ENCODE measurements around the gene LIN28A. TPM values are rescaled to one million over a fixed set of nuclear protein-coding genes. Genes with fewer than 3 reads are reported as not detected.

Gene LIN28A
- total RNA-seq, 3 donors from 2014 or later: 0.37 to 0.57 (median 0.46) TPM

DNA sequence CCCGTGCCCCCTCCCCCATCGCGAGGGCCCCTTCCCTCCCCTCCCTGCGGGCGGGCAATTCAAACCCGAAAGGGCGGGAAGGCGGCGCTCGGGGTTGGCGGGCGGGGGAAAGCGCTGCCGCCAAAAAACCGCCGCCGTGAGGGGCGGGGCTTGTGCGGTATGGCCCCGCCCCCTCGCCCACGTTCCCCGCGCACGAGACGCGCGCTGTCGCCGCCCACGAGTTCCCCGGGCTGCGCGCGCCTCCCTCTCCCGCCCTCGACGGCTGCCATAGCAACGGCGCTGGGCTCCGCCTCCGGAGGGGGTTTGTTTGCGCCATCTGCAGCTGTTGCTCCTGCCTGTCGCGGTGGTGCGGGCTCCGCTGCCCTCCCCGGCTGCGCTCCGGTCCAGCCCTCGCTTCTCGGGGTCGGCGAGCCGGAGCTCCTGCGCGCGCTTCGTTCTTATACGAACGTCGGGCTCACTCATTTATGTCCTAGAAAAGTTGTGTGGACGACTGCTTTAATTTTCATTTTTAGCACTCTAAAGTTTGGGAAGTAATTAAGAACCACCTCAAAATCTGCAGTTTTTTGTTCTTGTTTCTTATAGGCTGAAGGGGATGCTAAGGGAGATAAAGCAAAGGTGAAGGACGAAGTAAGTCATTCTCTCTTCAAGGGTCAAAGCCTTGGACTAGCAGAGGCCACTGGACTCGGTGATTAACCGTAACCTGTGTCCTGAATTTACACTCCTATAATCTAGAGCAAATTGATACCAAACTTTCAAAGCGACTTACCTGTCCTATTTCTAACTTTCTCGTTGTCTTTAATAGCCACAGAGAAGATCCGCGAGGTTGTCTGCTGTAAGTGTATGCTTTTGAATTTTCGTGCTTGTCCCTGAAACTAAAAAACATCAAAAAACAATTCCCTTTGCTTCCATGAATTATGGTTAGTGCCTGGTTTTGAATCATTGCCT, 62.6 kb downstream of the LIN28A start:
- peaks cover 38% of the 10 kb centered on the region for H3K36me3 Mint-ChIP-seq (ENCODE audit: insufficient read depth)
- no peaks in the 10 kb centered on the region for H3K9me3 Mint-ChIP-seq
- peaks cover 50% of the 10 kb centered on the region for H3K4me1 Mint-ChIP-seq (ENCODE audit: low read depth)
- no peaks in the 10 kb centered on the region for H3K27me3 Mint-ChIP-seq (ENCODE audit: low read depth)
- peak; percentile 64 to 76 for ATAC-seq
- peak overlapping the region; percentile 89 for H3K4me3 Mint-ChIP-seq
- DNase-seq: peak; percentile 96

- H3K27me3 Mint-ChIP-seq (ENCODE audit: low read depth): no peaks in the 10 kb centered on the region
- H3K36me3 Mint-ChIP-seq (ENCODE audit: insufficient read depth): peaks cover 39% of the 10 kb centered on the region
- H3K9me3 Mint-ChIP-seq: no peaks in the 10 kb centered on the region
- DNase-seq (no peak), ATAC-seq (no peak)
- H3K4me3 Mint-ChIP-seq: peak overlapping the region; percentile 89
- H3K4me1 Mint-ChIP-seq (ENCODE audit: low read depth): peaks cover 53% of the 10 kb centered on the region
Measured at GRCh38 chr1:26474818-26475217, 64.2 kb downstream of the LIN28A start.

DNA sequence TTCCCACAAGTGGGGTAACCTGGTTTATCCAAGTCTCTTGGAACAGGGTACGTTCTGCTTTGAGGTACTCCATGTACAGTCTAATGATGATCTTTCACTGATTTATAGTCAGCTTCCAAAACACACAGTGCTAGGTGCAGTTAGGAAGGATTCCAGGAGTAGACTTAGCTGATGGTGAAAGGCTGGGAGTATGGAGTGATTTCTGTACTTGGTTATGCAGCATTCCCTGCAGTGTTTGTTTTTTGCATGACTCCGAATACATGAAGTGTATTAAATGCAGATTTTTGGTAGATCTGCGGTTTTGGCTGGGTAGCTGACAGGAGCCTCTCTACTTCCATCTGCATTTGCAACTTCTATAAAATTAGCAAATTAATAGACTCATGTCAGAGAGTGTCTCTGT, 65.4 kb downstream of the LIN28A start:
- Mint-ChIP-seq H3K4me1 (ENCODE audit: low read depth) (peaks cover 45% of the 10 kb centered on the region), H3K36me3 (ENCODE audit: insufficient read depth) (peaks cover 39% of the 10 kb centered on the region), H3K9me3 (no peaks in the 10 kb centered on the region), H3K4me3 (no peak overlapping the region), H3K27me3 (ENCODE audit: low read depth) (no peaks in the 10 kb centered on the region)
- DNase-seq: no peak
- ATAC-seq: no peak

GRCh38 chr1:26476958-26477357, 66.3 kb downstream of the LIN28A start:
- Mint-ChIP-seq H3K4me1 (ENCODE audit: low read depth) (peaks cover 35% of the 10 kb centered on the region), H3K9me3 (no peaks in the 10 kb centered on the region), H3K36me3 (ENCODE audit: insufficient read depth) (peaks cover 39% of the 10 kb centered on the region), H3K27me3 (ENCODE audit: low read depth) (no peaks in the 10 kb centered on the region), H3K4me3 (no peak overlapping the region)
- ATAC-seq (no peak), DNase-seq (no peak)

- Mint-ChIP-seq H3K4me3 (no peak overlapping the region), H3K4me1 (ENCODE audit: low read depth) (peaks cover 35% of the 10 kb centered on the region), H3K27me3 (ENCODE audit: low read depth) (no peaks in the 10 kb centered on the region), H3K9me3 (no peaks in the 10 kb centered on the region), H3K36me3 (ENCODE audit: insufficient read depth) (peaks cover 39% of the 10 kb centered on the region)
- DNase-seq: no peak
- ATAC-seq: no peak
Measured at GRCh38 chr1:26477446-26478152, 67.0 kb downstream of the LIN28A start.

DNA sequence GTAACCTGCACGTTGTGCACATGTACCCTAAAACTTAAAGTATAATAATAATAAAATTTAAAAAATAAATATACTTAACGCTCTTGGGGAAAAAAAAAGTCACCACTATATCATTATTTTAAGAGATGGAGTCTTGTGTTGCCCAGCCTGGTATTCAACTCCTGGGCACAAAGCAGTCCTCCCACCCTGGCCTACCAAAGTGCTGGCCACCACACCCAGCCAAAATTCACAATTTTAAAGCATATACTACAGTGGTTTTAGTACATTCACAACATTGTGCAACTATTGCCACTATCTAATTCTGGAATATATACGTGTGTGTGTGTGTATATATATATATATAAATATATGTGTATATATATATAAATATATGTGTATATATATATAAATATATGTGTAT, 67.5 kb downstream of the LIN28A start:
- no peaks in the 10 kb centered on the region for H3K9me3 Mint-ChIP-seq
- DNase-seq (no peak), ATAC-seq (no peak)
- H3K27me3 Mint-ChIP-seq (ENCODE audit: low read depth): no peaks in the 10 kb centered on the region
- peaks cover 38% of the 10 kb centered on the region for H3K4me1 Mint-ChIP-seq (ENCODE audit: low read depth)
- no peak overlapping the region for H3K4me3 Mint-ChIP-seq
- H3K36me3 Mint-ChIP-seq (ENCODE audit: insufficient read depth): peaks cover 37% of the 10 kb centered on the region

GRCh38 chr1:26478988-26479387, 68.4 kb downstream of the LIN28A start:
- peaks cover 29% of the 10 kb centered on the region for H3K4me1 Mint-ChIP-seq (ENCODE audit: low read depth)
- no peak overlapping the region for H3K4me3 Mint-ChIP-seq
- no peaks in the 10 kb centered on the region for H3K27me3 Mint-ChIP-seq (ENCODE audit: low read depth)
- no peak for ATAC-seq
- no peaks in the 10 kb centered on the region for H3K9me3 Mint-ChIP-seq
- peaks cover 30% of the 10 kb centered on the region for H3K36me3 Mint-ChIP-seq (ENCODE audit: insufficient read depth)
- no peak for DNase-seq

Other genes starting within 250 kb of the LIN28A start
- not detected for gene C1orf232, start 241.9 kb upstream of the LIN28A start, total RNA-seq
- gene ZNF593, start 240.9 kb upstream of the LIN28A start, total RNA-seq: 100 to 1,000 TPM; 121 to 151 (median 139) TPM
- gene ZNF593OS, start 239.0 kb upstream of the LIN28A start, total RNA-seq: not detected
- gene CNKSR1, start 233.3 kb upstream of the LIN28A start, total RNA-seq: 1 to 10 TPM; 4.3 to 6.1 (median 5.1) TPM
- not detected for gene CATSPER4, start 220.2 kb upstream of the LIN28A start, total RNA-seq
- 10 to 100 TPM; 25.5 to 28.7 (median 25.7) TPM for gene CEP85, start 176.6 kb upstream of the LIN28A start, total RNA-seq
- gene SH3BGRL3, start 130.7 kb upstream of the LIN28A start, total RNA-seq: 100 to 1,000 TPM; 324 to 352 (median 326) TPM
- 10 to 100 TPM; 17.4 to 21.1 (median 19.9) TPM for gene UBXN11, start 104.2 kb upstream of the LIN28A start, total RNA-seq
- 10 to 100 TPM; 82.3 to 99.4 (median 93.8) TPM for gene CD52, start 92.9 kb upstream of the LIN28A start, total RNA-seq
- under 1 TPM; 0.16 to 0.45 (median 0.30) TPM for gene CRYBG2, start 56.7 kb upstream of the LIN28A start, total RNA-seq
- gene ZNF683, start 38.1 kb upstream of the LIN28A start, total RNA-seq: under 1 TPM; 0.11 to 0.30 (median 0.13) TPM
- gene DHDDS, start 21.5 kb downstream of the LIN28A start, total RNA-seq: 10 to 100 TPM; 59.7 to 68.8 (median 60.1) TPM
- 100 to 1,000 TPM; 417 to 447 (median 437) TPM for gene HMGN2, start 61.6 kb downstream of the LIN28A start, total RNA-seq
- gene RPS6KA1, start 118.9 kb downstream of the LIN28A start, total RNA-seq: 100 to 1,000 TPM; 131 to 157 (median 134) TPM